NCI-H1105 (cell line): ENCODE measurements around the gene PROM2.
"Not testable (repeated sequence)": the region's sequence is repeated elsewhere in the genome, so short reads cannot be mapped to it uniquely, and the experiment has no call there.

Experiments used
- DNase-seq: peaks from one replicate; lab custom pipeline; 2025; lab: John Stamatoyannopoulos, UW

PROM2 gene, protein sequence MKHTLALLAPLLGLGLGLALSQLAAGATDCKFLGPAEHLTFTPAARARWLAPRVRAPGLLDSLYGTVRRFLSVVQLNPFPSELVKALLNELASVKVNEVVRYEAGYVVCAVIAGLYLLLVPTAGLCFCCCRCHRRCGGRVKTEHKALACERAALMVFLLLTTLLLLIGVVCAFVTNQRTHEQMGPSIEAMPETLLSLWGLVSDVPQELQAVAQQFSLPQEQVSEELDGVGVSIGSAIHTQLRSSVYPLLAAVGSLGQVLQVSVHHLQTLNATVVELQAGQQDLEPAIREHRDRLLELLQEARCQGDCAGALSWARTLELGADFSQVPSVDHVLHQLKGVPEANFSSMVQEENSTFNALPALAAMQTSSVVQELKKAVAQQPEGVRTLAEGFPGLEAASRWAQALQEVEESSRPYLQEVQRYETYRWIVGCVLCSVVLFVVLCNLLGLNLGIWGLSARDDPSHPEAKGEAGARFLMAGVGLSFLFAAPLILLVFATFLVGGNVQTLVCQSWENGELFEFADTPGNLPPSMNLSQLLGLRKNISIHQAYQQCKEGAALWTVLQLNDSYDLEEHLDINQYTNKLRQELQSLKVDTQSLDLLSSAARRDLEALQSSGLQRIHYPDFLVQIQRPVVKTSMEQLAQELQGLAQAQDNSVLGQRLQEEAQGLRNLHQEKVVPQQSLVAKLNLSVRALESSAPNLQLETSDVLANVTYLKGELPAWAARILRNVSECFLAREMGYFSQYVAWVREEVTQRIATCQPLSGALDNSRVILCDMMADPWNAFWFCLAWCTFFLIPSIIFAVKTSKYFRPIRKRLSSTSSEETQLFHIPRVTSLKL

DNA sequence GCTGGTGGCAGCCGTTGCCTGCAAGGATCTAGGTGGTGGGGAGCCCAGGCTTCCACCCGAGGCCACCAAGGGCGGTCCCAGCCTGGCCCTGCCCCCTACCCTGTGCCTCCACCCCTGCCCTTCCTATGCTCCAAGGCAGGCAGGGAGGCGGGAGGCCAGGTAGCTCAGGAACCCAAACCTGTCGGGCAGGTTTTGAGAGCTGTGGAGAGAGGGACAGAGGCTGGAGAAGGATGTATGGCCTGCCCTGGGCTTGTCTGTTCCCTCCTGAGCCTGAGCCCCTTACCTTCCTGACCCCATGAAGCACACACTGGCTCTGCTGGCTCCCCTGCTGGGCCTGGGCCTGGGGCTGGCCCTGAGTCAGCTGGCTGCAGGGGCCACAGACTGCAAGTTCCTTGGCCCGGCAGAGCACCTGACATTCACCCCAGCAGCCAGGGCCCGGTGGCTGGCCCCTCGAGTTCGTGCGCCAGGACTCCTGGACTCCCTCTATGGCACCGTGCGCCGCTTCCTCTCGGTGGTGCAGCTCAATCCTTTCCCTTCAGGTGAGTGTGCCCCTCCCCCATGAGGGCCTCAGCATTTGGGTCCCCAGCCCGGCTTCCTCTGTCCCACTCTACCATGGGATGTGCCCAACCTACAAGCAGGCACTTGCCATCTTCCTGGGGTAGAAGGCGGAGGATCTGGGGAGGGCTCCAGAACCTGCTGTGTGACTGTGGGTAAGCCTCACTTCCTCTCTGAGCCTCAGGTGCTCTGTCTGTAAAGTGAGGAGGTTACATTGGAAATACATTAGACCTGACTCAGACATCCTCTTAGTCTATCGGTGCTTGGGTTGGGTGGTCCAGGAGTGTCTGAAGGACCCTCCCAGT is at the start of gene PROM2:
TSS of gene PROM2 (plus strand) at position 159 of the 860 bp plus-strand sequence. CDS start at position 296, 137 bp downstream.
- no peak for DNase-seq

DNA sequence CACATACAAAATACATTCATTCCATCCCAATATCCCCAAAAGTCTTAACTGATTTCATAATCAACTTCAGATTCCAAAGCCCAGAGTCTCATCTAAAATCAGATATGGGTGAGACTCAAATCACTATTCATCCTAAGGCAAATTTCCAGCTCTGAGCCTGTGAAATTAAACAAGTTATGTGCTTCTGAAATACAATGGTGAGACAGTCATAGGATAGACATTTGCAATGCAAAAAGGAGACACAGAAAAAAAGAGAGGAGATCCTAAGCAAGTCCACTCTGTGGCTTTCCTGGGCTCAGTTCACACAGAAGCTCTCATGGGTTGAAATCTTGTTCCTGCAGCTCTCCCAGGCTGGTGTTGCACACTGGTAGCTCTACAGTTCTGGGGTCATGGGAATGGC is 48.6 kb upstream of the PROM2 start:
- DNase-seq: no peak

DNA sequence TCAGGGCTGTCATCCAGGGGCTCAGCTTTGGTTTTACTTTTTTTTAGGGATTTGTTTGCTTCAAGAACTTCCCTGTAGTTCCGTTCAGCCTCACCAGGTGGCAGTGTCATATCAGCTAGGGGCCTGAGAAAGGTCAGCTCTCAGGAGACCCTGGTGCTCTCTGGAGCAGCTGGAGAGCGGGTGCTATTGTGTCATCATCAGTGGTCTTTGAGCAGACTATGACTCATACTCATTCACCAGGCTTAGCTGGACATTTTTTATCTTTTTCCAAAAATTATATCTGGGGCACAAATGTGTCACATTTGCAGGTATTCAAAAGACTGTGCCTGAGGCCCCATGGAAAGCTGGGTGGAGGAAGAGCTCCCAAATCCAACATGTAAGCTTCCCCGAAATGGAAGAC is 42.5 kb upstream of the PROM2 start:
- DNase-seq: peak; percentile 68

DNA sequence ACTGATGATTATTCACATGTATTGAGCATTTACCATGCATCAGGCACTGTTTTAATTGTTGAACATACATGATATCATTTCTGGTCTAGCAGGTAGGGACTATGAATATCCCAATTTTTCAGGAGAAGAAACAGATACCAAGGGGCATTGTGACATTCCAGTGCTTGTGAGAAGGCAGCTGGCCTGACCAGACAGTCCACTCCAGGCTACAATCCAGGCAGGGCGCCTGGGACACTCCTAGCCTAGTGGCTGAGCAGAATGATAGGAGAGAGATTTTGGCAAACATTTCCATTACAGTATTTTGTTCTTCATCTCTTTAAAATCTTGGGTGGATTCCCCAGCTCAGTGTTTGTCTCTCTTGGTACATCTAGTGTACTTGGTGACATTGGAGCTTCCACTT is 42.0 kb upstream of the PROM2 start:
- DNase-seq: no peak

DNA sequence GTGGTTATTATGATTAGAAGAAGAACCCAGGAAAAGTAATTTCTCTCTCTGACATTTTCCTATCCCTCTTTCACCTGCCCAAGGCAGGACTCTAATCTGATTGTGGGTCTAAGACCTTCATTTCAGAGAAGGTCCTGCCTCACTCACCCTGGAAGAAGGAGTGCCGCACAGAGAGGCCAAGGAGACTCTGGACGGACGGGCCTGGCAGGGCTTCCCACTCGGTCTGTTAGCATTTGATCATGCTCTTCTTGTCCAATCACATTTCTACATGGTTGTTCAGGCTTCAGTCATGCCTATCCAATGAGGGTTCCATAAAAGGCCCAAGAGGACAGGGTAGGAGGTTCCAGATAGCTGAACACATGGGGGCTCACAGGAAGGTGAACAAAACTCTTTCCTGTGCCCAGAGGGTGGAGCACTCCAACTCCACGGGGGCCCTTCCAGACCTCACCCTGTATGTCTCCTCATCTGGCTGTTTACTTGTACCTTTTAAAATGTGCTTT is 39.9 kb upstream of the PROM2 start:
- no peak for DNase-seq

DNA sequence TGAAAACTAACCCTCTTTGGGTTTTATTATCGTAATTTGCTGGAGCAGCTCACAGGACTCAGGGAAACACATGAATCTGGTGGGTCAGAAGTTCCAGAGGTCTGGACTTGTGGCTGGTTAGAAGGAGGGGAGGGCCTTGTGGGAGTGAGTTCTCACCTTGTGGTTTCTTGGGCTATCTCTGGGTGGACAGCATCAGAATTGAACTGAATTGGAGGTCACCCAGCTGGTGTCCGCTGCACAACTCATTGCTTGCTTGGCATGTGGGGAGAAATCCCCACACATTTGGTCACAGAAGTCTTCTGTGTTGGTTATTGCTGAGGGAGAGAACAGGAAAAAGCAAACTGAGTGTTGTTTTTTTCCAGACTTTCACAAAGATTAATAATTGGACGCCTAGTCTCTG is 39.4 kb upstream of the PROM2 start:
- DNase-seq: no peak

DNA sequence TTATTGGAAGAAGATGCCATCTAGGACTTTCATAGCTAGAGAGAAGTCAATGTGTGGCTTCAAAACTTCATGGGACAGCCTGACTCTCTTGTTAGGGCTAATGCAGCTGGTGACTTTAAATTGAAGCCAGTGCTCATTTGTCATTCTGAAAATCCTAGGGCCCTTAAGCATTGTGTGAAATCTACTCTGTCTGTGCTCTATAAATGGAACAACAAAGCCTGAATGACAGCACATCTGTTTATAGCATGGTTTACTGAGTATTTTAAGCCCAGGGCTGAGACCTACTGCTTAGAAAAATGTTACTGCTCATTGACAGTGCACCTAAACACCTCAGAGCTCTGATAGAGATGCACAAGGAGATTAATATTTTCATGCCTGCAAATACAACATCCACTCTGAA is 36.1 kb upstream of the PROM2 start:
- no peak for DNase-seq

DNA sequence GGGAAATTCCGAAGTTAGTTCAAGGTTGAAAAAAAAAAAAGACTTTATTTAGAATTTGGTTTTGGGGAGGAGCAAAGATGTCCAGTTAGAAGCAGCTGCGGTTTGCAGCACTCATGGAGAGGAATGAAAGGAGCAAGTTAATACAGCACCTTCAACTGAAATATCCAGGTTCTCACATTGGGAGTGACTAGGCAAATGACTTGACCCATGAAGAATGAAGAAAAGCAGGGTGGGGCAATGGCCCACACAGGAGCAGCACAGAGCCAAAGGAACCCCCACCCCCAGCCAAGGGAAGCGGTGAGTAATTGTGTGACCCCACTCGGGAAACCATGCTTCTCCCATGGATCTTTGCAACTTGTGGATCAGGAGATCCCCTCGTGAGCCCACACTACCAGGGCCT is 34.2 kb upstream of the PROM2 start:
- DNase-seq: no peak

DNA sequence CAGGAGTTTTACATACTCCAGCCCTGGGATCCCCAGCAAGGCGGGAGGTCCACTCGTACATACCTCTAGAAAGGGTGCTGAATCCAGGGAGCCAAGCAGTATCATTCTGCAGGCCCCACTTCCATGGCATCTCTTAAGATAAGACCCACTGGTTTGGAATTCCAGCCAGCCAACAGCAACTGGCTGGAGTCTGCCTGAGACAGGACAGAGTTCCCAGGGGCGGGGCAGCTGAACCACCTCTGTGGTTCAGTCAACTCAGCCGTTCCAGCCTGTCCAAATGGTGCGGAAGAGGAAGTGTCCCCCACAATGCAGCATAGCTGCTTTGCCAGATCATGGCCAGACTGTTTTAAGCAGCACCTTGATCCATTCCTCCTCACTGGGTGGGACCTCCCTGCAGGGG is 33.7 kb upstream of the PROM2 start:
- DNase-seq: no peak

DNA sequence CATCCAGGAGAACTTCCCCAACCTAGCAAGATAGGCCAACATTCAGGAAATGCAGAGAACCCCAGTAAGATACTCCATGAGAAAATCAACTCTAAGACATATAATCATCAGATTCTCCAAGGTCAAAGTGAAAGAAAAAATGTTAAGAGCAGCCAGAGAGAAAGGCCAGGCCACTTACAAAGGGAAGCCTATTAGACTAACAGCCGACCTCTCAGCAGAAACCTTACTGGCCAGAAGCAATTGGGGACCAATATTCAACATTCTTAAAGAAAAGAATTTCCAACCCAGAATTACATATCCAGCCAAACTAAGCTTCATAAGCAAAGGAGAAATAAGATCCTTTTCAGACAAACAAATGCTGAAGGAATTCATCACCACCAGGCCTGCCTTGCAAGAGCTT is 32.2 kb upstream of the PROM2 start:
- not testable (repeated sequence) for DNase-seq

DNA sequence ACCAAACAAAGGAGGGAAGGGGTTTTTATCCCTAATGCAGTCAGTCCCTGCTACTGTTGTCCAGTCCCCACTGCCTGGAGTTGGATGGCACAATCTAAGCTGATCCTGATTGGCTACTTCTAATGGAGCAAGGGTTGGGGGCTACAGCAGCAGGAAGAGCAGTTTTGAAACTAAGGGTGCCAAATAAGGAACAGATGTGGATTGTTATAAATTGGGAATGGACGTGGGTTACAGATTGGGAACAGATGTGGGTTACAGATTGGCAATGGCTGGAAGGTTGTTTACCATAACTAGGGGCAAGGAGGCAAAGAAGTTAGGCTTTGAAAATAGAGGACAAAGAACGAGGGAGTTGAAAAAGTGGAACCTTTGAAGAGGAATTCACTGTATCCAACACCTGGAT is 16.0 kb upstream of the PROM2 start:
- no peak for DNase-seq

DNA sequence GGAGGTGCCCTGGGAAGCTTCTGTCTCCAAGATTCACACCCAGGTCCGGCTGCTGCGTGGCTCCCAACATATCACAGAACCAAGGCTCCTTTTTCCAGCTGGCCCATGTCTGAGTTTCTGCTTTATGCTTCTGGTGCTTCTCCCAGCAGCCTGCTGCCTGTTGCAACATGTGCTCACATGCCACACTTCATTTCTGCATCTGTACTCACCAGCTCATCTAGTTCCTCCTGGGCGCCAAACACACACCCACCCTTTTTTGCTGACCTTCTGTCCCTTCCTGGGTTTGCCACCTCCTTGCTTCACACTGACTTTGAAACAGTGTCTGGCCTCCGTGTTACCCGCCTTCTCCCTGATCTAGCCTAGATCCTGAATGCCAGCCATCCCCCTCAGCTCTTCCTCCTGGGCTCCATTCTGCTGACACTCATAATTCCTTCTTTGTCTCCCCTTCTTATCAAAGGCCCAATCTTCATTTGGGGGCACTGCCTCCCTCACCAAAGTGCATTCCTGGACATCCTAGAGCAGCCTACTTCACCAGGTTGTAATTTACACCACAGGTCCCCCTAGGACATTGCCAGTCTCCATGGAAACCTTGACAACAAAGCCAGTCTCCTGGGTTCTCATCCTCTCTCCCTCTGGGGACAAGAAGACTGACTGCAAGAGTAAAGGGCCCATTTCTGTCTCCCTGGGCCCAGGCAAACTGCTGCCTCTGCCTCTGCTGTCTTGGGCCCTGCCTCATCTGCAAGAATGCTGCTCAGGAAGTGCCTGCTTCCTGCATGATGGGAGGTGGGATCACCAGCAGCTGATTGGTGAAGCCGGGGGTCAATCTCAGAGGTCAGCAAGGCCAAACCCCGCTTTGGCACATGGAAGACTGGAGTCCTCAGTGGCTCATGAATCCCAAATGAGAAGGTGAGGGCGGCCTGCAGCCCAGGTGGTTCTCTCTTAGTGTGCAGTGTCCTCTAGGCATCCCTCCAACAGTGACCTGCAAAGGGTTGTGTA is 13.9 kb upstream of the PROM2 start:
- no peak for DNase-seq

DNA sequence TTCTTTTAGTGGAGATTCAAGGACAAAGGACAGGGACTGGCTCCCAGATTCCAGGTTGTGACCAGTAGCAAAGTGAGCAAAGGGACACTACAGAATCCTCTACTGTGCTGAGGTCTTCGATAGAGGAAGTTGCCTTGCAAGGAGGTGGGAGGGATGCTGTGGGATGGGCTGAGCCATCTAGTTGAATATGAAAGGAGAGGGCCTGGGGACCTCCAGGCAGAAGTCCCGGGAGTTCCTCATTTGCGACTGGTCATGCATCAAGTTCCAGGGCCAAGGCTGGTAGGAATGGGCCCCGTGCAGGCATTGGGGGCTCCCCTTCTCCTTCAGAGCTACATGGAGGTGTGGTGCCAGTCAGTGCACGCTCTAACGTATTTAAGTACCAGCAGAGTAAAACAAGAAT is 12.6 kb upstream of the PROM2 start:
- no peak for DNase-seq

DNA sequence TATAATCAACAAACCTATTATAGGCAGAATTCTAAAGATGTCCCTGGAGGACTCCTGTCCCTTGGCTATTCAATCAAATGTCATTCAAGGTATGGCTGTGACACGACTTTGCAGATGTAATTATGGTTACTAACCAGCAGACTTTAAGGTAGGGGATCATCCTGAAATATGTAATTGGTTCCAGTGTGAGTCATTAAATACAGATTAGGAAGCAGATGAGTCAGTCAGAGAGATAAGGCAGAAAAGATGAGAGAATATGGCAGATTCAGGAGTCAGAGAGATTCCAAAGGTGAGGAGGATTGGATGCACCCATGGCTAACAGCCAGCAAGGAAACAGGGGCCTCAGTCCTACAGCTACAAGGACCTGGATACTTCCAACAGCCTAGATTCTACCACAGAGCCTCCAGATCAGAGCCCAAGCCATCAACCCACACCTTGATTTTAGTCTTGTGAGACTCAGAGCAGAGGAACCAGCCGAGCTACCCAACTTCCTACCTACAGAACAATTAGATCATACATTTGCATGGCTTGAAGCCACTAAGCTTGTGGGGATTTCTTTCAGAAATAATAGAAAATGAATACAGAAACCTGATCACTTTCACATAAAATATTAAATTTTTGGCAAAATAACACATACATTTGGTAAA is 11.2 kb upstream of the PROM2 start:
- no peak for DNase-seq

DNA sequence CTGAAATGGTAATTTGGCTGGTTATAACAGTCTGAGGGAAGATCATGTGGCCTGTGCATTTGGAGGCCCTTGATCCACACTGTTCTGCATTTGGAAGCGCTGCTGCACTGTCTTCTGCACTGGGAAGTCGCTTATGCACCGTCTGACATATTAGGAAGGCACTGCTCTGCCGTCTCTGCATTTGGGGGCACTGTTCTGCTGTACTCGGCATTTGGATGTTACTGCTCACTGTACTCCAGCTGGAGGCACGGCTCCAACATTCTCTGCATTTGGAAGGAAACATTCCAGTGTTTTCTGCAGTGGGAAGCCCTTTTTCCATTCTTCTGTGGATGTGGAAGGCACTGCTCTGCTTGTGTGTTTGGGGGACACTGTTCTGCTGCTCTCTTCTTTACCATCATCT is 9.6 kb upstream of the PROM2 start:
- no peak for DNase-seq

DNA sequence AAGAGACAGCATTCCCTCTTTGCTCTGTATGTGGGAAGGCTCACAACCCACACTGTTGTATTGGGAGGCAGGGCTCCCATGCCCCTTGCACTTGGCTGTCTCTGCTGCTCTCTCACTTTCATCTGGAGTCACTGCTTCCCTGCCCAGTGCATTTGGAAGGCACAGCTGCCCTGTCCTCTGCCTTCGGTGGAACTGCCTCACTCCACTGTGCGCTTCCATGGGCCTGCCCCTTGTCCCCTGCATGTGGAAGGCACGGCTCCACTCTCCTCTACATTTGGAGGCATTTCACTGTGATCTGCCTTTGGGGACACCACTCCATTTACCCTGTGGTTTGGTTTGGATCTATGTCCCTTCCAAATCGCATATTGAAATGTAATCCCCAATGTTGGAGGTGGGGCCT is 9.1 kb upstream of the PROM2 start:
- no peak for DNase-seq

DNA sequence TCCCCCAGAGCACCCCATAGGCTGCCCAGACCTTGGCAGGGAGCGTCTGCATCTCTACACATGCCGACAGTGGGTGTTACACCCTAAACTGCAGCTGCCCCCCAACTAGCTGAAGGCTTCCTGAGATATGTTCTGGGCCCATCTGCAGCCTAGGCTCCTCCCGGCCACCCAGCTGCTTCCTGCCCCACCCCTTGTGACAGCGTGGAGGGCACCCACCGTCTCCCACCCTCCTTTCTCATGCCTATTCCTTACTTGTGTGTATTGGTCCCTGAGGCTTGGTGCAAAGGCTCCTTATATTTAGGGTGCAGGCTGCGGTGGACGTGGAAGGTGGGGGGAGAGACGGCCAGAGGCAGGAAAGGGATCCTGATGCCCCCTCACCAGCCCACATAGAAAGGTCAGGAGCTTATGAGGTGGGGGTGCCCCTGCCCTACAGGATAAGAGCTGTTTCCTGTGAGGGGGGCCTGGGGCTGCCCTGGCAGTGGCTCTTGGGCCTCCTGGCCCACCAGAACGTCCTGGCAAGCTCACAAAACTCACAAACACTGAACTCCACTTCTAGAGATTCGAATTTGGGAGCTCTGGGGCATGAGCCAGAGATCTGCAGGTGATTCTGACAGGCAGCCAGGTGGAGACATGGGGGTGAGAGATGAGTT is 7.3 kb upstream of the PROM2 start:
- DNase-seq: no peak

DNA sequence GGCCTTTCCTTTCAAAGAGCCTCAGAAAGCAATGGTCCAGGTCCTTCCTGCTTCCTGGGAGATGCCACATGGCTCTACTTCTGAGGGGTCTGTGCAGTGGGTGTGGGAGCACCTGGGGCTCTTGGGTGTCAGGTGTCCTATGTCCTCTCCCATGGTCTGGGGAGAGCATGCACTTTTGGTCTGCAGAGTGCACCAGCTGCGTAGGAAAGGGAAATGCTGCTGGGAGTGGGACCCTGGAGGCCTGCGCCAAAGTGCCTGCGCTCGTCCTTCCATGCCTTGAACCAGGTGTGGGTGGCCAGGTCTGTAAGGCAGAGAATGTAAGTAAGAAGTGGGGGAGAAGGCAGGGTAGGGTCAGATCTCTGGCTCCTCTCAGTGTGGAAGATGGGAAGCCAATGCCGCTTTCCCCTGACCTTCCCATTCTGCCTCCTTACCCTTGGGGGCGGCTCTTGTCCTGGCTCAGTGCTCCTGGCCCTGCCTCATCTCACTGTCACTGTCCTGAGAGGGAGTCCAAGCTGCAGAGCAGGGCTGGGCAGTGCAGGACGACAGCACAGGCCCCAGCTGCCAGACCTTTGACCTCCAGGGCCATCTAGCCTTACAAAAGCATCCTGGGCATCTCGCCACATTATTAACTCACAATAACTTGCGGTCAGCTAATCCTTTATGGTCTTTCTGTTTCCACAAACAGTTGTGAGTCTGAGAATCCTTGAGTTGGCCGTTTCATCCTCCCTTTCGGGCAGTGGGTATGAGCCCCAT is 6.6 kb upstream of the PROM2 start:
- no peak for DNase-seq
